Pancreas (tissue), 10 donors: ENCODE measurements around the gene POU2AF1. TPM values are rescaled to one million over a fixed set of nuclear protein-coding genes. Genes with fewer than 3 reads are reported as not detected.

ENCODE experiments used
- ATAC-seq, 4 donors: fragments of 200-7000 bp; cut with Tn5 transposase; one replicate each; pipeline versions ENCODE4 v1.8.0 to v1.9.1; 2020; ENCODE audit warnings: mild to moderate bottlenecking in 4 of 4, moderate library complexity in 4 of 4
- DNase-seq, 6 donors: peaks; one replicate each; pipeline ENCODE4 v3.0.0-alpha.2; 2020
- FAIRE-seq: peaks from 2 replicates; lab custom pipeline; 2012; peaks lifted over from hg19 to GRCh38; lab: Jason Lieb, UNC
- H3K27ac ChIP-seq, 4 donors: fragments of 200-600 bp; sonication (generic); 1 replicate in 3 of 4; 2 replicates in 1 of 4; pipeline versions ENCODE4 v1.5.0 to v1.8.0; 2020
- H3K27me3 ChIP-seq, 4 donors: fragments of 200-600 bp; one replicate each; pipeline ENCODE4 v1.8.0; 2021
- H3K36me3 ChIP-seq, 3 donors: fragments of 200-600 bp; sonication (generic) in 1 of 3; one replicate each; pipeline versions ENCODE4 v1.5.0 to v1.8.0; 2020 to 2021
- H3K4me1 ChIP-seq, 3 donors: fragments of 200-600 bp; one replicate each; pipeline ENCODE4 v1.8.0; 2021
- H3K4me3 ChIP-seq, 4 donors: fragments of 200-600 bp; sonication (generic) in 2 of 4; one replicate each; pipeline versions ENCODE4 v1.5.0 to v1.8.0; 2020 to 2021
- H3K9me3 ChIP-seq, 4 donors: fragments of 200-600 bp; one replicate each; pipeline ENCODE4 v1.8.0; 2021
- CTCF ChIP-seq, 4 donors: fragments of 200-600 bp; sonication (generic) in 3 of 4; IDR thresholded peaks; one replicate each; pipeline versions ENCODE4 v1.5.0 to v1.8.0; 2021; ENCODE audit warnings: antibody characterized with exemption in 4 of 4
- WGBS, 2 donors: extraction: QIAGEN DNeasy Blood & Tissue Kit; methylation state at CpG; one replicate each; pipeline ENCODE4 v1.1.7; 2013; 5-methylcytosine and 5-hydroxymethylcytosine counted together
- intact Hi-C, 3 donors: fragments of 100-400 bp; cut with DNase I; formaldehyde crosslinking; loops; one replicate each; pipeline versions ENCODE4 v1.11.1 to v1.14.2; 2022
- polyA plus RNA-seq, 2 donors: library from polyadenylated mRNA; stranded (reverse); fragments of 200-250 nt; gene quantifications; one replicate each; pipeline ENCODE4 v1.2.3, GENCODE V29; 2013
- total RNA-seq, 6 donors: library from RNA; stranded (reverse); fragmentation: NEBNext Ultra II Directional in 4 of 6; extraction: Animal tissue kit (Norgen Biotek cat#: 25700) in 4 of 6; gene quantifications; one replicate each; pipeline versions ENCODE4 v1.2.1 to v1.2.4, GENCODE V29; 2021 to 2023
- donor health status: healthy with polysubstance abuse.
- donor health status: DM: no; HTN: no; CAD: no; lungs with moderate emphysema.
- donor health status: DM: no; HTN: no; CAD: no.
- donor health status: control.
- donor health status: control.
- donor health status: Bipolar disorder and iron deficiency.
- donor health status: DM: yes; HTN: yes; CAD: no.
- donor health status: DM: no; HTN: no; CAD: no.
- donor health status: DM: no; HTN: no; CAD: no.
- donor health status: DM: yes; HTN: yes; CAD: no.

The POU2AF1 gene
- total and polyA plus RNA-seq, 8 donors = 0.08 to 2.2 (median 0.41) TPM

DNA sequence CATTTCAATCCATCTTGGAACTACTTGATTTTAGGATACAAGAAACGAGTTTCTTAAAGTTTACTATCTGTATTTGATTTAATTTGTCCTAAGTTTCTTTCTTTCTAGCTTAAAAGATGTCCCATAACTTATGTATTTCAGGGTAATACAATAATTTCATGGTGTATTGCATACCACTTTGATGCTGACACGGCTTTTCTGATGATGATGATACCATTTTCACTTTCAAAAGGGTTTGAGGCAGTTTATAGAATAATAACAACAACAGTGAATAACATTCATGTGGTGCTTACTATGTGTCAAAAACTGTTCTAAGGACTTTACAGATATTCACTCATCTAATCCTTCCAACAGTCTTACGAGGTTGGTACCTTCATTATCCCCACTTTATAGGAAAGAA, 33.2 kb upstream of the POU2AF1 start:
- no peak overlapping the region for H3K27ac ChIP-seq
- peaks cover 3 to 6% (median 6%) of the 10 kb centered on the region in 3 donors for H3K4me1 ChIP-seq
- no peak overlapping the region for H3K4me3 ChIP-seq
- DNase-seq (no peak), FAIRE-seq (no peak), ATAC-seq (no peak)
- no peaks in the 10 kb centered on the region for H3K36me3 ChIP-seq
- no peaks in the 10 kb centered on the region for H3K27me3 ChIP-seq
- no peaks in the 10 kb centered on the region for H3K9me3 ChIP-seq
- TF ChIP-seq CTCF (IDR thresholded peaks at IDR 0.05) = no peak
- intact Hi-C loops = no loop called here
- WGBS, 2 donors = 86 to 90% methylated on average over 3 of the region's 3 CpGs

- Histone ChIP-seq H3K27ac (no peak overlapping the region), H3K4me1 (no peaks in the 10 kb centered on the region), H3K4me3 (no peak overlapping the region), H3K9me3 (no peaks in the 10 kb centered on the region), H3K27me3 (no peaks in the 10 kb centered on the region), H3K36me3 (no peaks in the 10 kb centered on the region)
- intact Hi-C loops = no loop called here
- ATAC-seq (no peak), DNase-seq (no peak), FAIRE-seq (no peak)
- no peak for TF ChIP-seq CTCF (IDR thresholded peaks at IDR 0.05)
- 49 to 50% methylated on average over 2 of the region's 2 CpGs for WGBS, 2 donors
These were observed 32.4 kb upstream of the POU2AF1 start for GRCh38 chr11:111411456-111411855.

- H3K36me3 ChIP-seq = no peaks in the 10 kb centered on the region
- 94 to 97% methylated on average over 5 of the region's 5 CpGs for WGBS, 2 donors
- TF ChIP-seq CTCF (IDR thresholded peaks at IDR 0.05) = no peak
- ATAC-seq (no peak), FAIRE-seq (no peak), DNase-seq (no peak)
- no peak overlapping the region for H3K4me3 ChIP-seq
- H3K4me1 ChIP-seq = no peaks in the 10 kb centered on the region
- intact Hi-C loops = no loop called here
- no peaks in the 10 kb centered on the region for H3K9me3 ChIP-seq
- H3K27me3 ChIP-seq = no peaks in the 10 kb centered on the region
- no peak overlapping the region for H3K27ac ChIP-seq
These were observed 31.9 kb upstream of the POU2AF1 start for GRCh38 chr11:111410951-111411350.

GRCh38 chr11:111409915-111410314, 30.8 kb upstream of the POU2AF1 start:
- intact Hi-C loops = no loop called here
- H3K4me3 ChIP-seq = no peak overlapping the region
- TF ChIP-seq CTCF (IDR thresholded peaks at IDR 0.05) = no peak
- H3K36me3 ChIP-seq = no peaks in the 10 kb centered on the region
- H3K27me3 ChIP-seq = no peaks in the 10 kb centered on the region
- H3K9me3 ChIP-seq = no peaks in the 10 kb centered on the region
- DNase-seq (no peak), FAIRE-seq (no peak), ATAC-seq (no peak)
- H3K27ac ChIP-seq = no peak overlapping the region
- 84 to 91% methylated on average over 1 of the region's 1 CpG for WGBS, 2 donors
- H3K4me1 ChIP-seq = no peaks in the 10 kb centered on the region

DNA sequence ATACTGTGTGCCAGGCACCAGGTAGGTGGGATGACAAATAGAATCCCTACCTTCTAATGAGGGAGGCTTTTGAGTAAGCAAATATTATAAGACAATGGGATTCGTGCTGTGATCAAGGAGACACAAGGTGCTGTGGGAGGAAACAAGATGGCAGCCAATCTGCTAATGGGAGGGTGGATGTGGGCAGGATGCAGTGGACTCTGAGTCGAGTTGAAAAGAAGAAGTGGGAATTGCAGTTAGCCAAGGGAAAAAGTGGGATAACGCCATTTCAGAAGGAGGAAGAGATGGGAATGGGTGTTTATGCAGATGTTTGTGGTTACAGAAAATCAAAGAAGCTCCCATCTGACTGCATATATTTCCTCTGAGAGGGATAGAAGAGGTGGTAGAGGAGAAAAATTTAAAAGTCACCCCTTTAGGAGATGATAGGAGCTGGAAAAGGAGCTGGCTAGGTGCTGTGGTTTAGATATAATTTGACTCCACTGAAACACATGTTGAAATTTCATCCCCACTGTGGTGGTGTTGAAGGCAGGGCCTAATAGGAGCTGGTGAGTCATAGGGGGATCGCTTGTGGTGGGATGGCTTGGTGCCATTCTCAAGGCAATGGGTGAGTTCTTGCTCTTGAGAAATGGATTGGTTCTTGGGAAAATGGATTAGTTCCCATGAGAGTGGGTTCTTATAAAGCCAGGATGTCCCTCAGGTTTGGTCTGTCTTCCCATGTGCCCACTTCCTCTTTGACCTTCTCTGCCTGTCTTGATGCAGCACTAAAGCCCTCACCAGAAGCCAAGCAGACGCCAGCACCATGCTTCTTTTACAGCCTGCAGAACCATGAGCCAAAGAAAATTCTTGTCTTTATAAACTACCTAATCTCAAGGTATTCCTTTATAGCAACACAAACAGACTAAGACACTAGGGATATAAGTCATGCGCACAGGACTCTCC, 30.0 kb upstream of the POU2AF1 start:
- no peak overlapping the region for H3K4me3 ChIP-seq
- intact Hi-C loops = no loop called here
- FAIRE-seq (no peak), ATAC-seq (no peak), DNase-seq (no peak)
- H3K27me3 ChIP-seq = no peaks in the 10 kb centered on the region
- H3K9me3 ChIP-seq = no peaks in the 10 kb centered on the region
- H3K27ac ChIP-seq = no peak overlapping the region
- no peak for TF ChIP-seq CTCF (IDR thresholded peaks at IDR 0.05)
- no peaks in the 10 kb centered on the region for H3K4me1 ChIP-seq
- H3K36me3 ChIP-seq = no peaks in the 10 kb centered on the region
- 87 to 88% methylated on average over 6 of the region's 6 CpGs for WGBS, 2 donors
